ENCODE measurements around the gene RBM12.

Gene RBM12

DNA sequence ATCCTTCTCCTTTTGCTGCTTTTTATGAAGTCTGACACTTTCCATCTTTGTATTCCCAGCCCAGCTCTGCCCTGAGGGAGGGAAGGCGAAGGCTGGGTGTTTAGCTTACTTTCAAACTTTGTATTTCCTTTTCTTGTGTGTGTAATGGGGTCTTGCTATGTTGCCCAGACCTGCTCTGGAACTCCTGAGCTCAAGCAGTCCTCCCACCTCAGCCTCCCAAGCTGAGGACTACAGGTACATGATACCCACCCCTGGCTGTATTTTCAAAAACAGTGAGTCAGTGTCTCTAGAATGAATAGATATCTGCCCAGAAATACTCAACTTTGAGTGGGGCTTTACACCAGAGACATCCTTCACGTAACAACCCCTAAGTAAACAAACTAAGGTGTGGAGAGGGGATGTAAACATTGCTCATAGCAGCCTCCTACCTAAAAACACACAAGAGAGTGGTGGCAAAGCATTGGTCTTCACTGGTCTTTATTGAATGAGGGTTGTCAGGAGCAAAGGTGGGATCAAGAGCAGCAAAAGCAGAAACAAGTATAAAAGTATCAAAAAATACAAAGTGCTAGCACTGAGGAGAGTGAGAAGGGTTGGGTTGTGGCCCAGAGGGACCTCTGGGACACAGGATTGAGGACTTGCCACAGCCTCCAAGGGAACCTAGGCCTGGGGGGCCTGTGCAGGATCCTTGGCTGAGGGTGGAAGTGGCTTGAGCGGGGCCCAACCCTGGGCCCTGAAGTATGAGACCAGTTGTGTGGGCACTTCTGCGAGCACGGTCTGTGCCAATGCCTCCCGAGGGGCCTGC, 38.9 kb downstream of the RBM12 start:
- DNase-seq (ENCODE audit: extremely low read depth, low read depth): no peak
- TF ChIP-seq, protein P1, sequence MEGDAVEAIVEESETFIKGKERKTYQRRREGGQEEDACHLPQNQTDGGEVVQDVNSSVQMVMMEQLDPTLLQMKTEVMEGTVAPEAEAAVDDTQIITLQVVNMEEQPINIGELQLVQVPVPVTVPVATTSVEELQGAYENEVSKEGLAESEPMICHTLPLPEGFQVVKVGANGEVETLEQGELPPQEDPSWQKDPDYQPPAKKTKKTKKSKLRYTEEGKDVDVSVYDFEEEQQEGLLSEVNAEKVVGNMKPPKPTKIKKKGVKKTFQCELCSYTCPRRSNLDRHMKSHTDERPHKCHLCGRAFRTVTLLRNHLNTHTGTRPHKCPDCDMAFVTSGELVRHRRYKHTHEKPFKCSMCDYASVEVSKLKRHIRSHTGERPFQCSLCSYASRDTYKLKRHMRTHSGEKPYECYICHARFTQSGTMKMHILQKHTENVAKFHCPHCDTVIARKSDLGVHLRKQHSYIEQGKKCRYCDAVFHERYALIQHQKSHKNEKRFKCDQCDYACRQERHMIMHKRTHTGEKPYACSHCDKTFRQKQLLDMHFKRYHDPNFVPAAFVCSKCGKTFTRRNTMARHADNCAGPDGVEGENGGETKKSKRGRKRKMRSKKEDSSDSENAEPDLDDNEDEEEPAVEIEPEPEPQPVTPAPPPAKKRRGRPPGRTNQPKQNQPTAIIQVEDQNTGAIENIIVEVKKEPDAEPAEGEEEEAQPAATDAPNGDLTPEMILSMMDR (IDR thresholded peaks at IDR 0.05; ENCODE audit: low read depth, low read length): no peak

DNA sequence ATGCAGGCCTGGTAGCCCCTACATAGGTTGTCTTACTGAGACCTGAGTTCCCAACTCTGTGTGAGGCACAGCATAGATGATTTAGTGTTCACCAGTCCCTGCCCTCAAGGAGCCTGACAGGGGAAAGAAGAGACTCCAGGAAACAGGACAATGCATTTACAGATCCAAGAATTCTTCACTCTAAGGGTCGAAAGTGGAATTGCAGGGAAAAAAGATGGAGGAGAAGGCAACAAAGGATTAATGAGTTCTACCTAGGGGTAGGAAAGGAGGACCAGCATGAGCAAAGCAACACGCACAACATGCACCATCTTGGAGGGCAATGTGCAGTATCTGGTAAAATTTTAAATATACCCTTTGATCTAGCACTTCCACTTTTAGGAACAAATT, 43.1 kb downstream of the RBM12 start:
- TF ChIP-seq, protein P1 (IDR thresholded peaks at IDR 0.05; ENCODE audit: low read depth, low read length): no peak

GRCh38 chr20:35620818-35621559, 43.7 kb downstream of the RBM12 start:
- no peak for DNase-seq (ENCODE audit: extremely low read depth, low read depth)
- TF ChIP-seq, protein P1 (IDR thresholded peaks at IDR 0.05; ENCODE audit: low read depth, low read length): no peak

More for the DNA sequence above, 43.1 kb downstream of the RBM12 start:
- DNase-seq (ENCODE audit: extremely low read depth, low read depth): no peak

- TF ChIP-seq, protein P1 (IDR thresholded peaks at IDR 0.05; ENCODE audit: low read depth, low read length): peak; percentile 32
- DNase-seq (ENCODE audit: extremely low read depth, low read depth): peak; percentile 42
Observed at GRCh38 chr20:35619196-35620095, 45.3 kb downstream of the RBM12 start.

- TF ChIP-seq, protein P1 (IDR thresholded peaks at IDR 0.05; ENCODE audit: low read depth, low read length): no peak
- no peak for DNase-seq (ENCODE audit: extremely low read depth, low read depth)
Observed at GRCh38 chr20:35618263-35619131, 46.2 kb downstream of the RBM12 start.

DNA sequence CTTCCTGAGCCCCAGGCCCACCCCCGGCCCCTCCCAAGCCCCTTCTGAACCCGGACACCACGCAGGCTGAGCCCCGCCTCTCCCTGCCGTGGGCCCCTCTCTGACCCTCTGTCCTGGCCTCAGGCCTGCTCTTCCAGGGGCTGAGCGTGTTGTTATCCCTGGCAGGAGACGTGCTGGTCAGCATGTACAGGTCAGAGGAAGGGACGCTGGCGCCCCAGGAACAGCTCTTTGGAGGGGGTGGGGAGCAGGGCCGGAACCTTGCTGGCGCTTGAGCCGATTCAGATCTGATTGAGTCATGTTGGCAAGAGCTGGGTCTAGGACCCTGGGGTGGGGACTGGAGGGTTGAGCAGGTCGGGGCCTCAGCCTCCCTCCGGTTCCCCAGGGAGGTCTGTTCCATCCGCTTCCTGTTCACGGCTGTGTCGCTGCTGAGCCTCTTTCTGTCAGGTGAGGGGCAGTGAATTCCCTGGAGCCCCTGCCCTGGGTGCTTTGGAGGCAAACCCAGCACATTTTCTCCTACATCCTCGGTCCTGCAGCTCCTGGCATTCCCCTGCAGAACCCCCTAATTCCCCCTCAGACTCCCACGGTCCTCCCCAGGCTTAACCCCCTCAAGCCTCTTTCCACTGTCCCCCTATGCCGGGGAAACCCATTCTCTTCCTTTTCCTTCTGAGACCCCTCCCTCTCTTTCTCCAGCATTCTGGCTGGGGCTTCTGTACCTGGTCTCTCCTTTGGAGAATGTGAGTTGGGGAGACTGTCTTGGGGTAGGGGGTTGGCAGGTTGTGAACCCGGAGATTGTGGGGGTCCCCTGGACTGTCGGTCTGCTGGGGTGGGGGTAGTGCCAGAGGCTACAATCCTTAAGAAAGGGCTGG, 47.1 kb downstream of the RBM12 start:
- DNase-seq (ENCODE audit: extremely low read depth, low read depth): no peak
- TF ChIP-seq, protein P1 (IDR thresholded peaks at IDR 0.05; ENCODE audit: low read depth, low read length): peak; percentile 20

All from AG09319 (cell line).